M059J (cell line): ENCODE data around the gene FOXC1. TPM values are rescaled to one million over a fixed set of nuclear protein-coding genes. Genes with fewer than 3 reads are reported as not detected.

ENCODE experiments used
- DNase-seq: peaks from one replicate; pipeline ENCODE4 v3.0.0-alpha.2; 2012; ENCODE audit warnings: low read depth
- total RNA-seq: library from RNA; depleted of rRNA; stranded (reverse); fragments of >200 nt; shearing (Covaris generic); gene quantifications from 2 replicates; pipeline ENCODE4 v1.2.3, GENCODE V29; 2014; rRNA removed

The FOXC1 gene
- total RNA-seq, result 8.3 and 10.2 TPM in 2 replicates

- DNase-seq, result peak; percentile 97
Observed at GRCh38 chr6:1609648-1610496, at the start of gene FOXC1. TSS of gene FOXC1 (plus strand) at chr6:1609915. CDS start at chr6:1610446, 531 bp downstream.

DNA sequence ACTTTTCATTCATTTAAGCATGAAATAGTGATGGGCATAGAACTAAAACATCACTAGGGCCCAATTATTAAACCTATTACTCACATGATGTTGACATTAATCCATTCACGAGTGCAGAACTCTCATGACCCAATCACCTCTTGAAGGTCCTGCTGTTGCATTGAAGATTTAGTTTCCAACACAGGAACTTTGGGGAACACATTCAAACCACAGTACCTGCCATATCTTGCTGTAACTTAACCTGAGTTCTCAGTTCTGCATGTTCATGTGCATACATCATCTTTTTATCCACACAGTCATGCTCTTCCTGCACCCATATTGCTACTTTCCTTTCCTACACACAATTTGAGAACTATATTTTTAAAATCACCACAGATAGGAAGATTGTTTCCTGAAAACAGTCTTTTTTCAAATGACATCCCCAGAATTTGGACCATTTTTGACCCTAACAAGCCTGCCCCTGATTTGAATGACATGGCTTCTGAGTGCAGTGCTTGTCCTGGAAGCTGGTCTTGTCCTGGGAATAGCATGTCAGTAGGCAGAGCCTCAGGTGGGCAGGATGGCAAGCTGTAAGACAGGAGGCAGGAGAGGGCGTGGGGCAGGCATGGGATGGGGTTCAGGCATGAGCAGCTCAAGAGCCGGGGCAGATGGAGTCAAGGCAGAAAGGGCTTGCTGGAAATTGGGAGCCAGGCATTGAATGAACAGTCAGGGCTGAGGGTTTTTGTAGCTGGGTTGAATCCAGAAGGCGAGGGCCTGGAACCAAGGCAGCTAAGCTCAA is 49.2 kb upstream of the FOXC1 start:
- no peak for DNase-seq

GRCh38 chr6:1561355-1561754 is 48.4 kb upstream of the FOXC1 start:
- no peak for DNase-seq

DNA sequence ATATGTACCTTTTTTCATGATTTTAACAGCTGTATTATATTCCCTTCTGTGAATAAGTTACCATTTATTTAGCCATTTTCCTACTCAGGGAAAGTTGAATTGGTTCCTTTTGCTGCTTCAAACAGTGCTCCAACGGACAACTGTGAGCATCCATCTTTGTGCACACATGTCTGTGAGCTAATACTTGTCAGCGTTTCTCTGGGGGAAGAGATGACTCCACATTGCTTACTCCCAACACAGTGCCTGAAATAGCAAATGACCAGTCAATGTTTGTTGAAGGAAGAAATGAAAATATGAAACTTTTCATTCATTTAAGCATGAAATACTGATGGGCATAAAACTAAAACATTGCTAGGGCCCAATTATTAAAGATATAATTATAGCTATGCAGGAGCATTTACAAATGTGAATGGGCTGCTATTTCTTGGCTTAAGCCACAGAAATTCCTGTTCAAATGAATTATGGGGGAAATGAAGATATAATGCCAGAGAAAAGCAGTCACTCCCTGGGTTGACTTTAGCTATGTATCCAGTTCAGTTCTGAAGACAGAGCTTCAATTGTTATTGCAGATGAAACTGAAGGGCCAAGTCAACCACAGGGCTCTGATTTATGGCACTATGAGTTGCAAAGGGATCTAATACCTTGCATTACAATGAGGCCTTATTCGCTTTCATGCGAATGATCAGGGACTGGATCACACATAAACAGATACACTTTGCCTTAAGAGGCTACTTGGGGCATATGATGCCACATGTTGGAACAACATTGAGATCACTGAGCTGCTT is 47.4 kb upstream of the FOXC1 start:
- DNase-seq, result no peak

DNA sequence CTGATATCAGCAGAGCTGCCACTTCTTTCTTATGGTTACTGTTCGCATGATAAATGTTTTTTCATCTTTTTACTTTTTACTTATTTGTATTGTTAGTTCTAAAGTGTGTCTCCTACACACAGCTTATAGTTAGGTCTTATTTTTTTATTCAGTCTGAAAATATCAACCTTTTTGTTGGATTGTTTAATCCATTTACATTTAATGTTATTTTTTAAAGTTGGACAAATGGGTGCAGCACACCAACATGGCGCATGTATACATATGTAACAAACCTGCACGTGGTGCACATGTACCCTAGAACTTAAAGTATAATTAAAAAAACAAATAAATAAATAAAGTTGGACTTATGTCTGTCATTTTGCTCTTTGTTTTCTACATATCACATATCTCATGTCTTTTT is 40.3 kb upstream of the FOXC1 start:
- DNase-seq, result no peak

DNA sequence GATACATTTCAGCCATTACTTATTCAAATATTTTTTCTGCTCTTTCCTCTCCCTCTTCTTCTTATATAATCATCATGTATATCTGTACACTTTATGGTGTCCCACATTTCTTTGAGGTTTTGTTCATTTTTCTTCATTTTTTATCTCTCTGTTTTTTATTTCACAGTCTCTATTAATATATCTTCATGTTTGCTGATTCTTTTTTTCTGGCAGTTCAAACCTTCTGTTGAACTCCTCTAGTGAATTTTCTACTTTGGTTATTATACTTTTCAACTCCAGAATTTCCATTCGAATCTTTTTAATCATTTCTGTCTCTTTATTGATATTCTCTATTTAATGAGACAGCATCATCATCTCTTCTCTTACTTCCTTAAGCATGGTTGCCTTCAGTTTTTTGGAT is 38.9 kb upstream of the FOXC1 start:
- no peak for DNase-seq

DNA sequence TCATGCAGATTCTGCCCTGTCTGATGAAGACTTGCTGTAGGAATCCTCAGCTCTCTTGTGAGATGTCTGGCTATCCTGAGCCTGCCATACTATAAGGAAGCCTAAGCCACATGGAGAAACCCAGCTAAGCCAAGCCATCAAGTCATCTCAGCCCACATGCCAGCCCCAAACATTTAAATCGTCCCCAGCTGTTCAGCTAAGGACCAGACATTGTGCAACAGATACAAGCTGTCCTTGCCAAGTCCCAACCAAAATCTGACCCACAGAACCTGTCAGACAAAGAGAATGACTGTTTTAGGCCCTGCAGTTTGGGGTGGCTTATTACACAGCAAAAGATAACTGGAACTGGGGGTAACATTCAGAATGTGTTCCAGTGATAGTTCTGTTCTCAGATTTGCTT is 36.8 kb upstream of the FOXC1 start:
- DNase-seq, result no peak

DNA sequence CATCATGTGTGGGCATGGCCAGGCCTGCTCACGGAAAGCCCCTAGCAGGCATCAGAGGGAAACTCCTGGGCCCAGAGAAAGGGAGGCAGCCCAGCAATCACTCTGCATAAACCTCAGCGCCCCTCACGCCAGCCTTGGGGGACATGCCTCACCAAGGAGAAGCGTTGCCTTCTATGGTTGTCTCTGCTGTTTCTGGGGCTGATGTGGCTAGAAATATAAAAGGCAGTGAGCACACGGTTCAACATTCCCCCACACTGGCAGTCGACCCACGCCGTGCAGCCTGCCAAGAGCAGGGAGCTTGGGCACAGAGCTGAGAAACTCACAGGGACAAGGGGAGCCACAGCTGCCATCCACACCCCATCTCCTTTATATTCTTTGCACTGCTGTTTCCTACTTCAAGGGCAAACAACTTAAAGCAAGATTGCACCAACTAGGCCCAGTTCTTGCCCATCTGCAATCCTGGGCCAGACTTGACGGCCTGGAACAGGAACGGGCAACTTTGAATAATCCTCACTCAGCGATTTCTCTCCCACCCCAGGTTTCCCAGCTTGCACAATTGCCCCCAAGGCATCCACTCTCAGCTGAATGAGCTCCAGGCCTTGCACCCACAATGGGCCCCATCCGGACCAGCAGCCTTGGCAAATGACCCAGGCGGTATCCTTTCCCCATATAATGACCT is 35.5 kb upstream of the FOXC1 start:
- DNase-seq, result no peak

DNA sequence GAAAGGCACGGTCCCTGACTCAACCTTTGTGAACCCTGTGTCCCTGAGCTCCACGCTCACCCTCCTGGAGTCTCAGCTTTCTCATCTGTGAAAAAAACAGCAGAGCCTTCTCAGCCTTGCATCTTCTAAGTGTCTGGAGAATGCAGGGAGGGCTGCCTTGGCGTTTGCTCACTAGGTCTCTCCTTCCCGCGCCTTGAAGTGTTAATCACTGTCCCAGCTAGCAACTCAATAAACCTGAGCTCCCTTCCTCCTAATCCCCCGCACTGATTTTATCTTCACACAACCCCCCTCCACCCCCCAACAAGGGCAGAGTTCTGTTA is 34.9 kb upstream of the FOXC1 start:
- DNase-seq, result no peak

DNA sequence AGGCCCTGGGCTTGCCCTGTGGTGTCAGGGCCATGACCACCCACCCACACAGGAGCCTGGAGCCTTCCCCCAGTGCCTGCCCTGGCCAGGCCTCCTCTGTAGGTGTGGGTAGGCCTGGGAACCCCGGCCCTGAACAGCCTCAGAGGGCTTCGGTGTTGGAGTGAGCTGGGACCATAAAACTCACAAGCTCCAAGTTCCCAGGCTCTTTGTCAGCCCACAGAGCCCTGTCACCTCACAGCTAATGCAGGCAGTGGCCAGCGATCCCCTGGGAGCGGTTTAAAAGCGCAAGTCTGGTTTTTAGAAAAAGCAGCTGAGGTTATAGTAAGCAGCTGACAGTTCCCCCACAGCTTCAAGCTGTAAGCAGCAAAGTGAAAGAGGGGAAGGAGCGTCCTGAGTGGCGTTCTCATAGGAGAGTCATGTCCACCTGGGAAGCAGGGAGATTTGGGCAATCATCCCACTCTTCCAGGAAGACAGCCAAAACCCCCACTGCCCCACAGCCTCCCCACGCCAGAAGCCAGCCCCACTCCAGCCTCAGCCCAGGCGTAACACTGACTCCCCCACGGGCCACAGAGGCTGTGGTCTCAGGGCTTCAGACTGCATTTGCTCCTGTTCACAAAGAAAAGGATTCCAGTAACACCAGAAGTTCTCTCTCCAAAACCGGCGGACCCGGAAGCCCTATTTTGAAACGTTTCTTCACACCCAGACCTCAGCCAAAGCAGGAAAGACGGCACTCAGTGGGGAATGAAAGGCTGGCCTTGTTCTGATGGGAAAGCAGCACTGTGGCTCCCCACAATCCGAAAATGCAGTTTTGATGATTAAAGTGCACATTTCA is 34.3 kb upstream of the FOXC1 start:
- DNase-seq, result peak; percentile 42

DNA sequence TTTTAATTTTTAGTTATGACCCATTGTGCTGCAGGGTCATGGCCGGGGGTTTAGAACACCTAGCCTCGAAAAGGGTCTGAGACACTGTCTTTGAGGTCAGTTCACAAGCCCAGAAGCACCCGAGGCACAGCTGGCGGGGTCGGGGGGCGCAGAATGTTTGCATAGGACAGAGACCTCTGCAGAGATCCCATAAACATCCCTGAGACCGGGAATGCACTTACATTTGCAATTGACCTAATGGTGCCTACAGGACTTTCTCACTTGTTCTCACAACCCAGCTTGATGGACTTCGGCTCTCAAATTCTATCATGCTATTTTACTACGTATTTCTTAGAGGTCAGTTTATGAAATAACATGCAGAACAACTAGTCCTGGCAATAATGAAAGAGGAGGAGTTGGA is 33.5 kb upstream of the FOXC1 start:
- no peak for DNase-seq

- DNase-seq, result no peak
Observed at GRCh38 chr6:1576711-1577110, 33.0 kb upstream of the FOXC1 start.

- DNase-seq, result no peak
Observed at GRCh38 chr6:1577146-1577680, 32.5 kb upstream of the FOXC1 start.

DNA sequence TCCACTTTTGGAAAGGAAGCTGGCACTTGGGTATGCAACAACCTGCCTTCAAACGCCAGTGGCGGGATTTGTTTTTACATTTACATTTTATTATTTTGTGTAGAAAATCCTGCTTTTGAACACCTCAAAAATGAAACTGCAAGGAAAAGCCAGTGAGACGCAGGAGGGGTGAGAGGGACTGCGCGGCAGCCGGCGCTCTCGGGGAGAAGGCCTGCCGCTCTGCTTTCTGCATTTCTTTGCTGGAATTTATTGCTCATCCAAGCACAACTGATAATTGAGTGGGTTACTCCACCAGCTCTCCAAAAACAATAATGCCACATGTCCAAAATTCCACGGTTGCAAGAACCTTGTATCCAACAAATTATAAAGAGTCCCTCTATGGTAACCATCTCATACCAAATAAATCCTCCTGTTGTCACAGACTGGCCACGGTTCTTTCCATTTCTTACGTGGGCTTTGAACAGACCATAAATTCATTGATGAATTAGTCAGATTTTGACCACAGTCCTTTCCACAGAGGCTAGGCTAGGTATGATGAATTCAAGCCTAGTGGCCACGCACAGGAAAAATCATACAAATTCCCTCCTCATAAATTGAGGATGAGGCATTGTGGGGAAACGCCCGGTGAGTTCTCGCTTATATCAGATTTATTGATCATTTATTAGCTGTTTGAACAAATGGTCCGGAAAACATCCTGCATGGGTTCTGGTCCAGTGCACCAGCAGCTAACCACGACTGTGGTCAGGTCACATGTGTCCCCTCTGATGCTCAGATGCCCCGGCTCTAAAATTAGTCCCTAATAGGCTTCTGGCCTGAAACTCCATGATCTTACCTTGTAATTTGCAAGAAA is 31.6 kb upstream of the FOXC1 start:
- no peak for DNase-seq

DNA sequence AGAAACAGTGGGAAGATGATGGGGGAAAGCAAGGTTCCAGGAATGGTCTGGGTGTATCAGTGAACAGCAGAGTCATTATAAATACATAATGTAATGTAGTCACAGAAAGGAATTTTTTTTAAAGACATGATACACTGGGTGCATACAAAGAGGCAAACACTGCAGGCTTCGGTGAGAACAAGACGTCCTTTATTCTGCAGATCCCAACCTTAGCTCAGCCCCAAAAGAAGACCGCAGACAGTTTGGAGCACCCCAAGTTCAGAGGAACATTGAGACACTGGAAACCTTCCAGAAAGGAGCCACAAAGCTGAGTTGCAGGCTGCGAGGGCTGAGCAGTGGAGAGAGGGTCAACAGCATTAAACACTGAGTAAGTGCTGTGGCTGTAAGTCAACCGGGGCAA is 30.6 kb upstream of the FOXC1 start:
- DNase-seq, result no peak

GRCh38 chr6:1580109-1580508 is 29.6 kb upstream of the FOXC1 start:
- DNase-seq, result no peak

GRCh38 chr6:1580585-1580984 is 29.1 kb upstream of the FOXC1 start:
- no peak for DNase-seq

GRCh38 chr6:1581120-1581991 is 28.4 kb upstream of the FOXC1 start:
- no peak for DNase-seq

DNA sequence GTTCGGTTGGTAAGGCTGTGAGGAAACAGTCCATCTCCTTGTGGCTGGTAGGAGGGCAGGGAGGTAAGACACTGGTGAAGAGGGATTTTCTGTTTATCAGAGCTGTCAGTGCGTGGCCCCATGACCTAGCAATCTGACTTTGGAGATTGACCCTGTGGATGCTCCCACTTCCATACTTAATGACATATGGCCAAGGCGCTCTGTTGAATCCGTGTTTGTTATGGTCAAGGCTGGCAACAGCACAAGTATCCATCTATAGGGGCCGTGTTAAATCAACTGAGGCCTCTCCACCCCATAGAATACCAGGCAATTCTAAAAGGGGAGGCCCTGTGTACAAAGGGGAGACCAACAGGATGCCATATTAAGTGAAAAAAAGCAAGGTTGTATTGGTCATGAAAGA is 25.6 kb upstream of the FOXC1 start:
- no peak for DNase-seq
